ENCODE measurements around the gene ZMYND19.

GRCh38 chr9:137575716-137576411 lies 14.4 kb downstream of the ZMYND19 start:
- TF ChIP-seq CTCF (IDR thresholded peaks at IDR 0.05; ENCODE audit: low read length) (peak; percentile 57), EZH2 (optimal IDR thresholded peaks at IDR 0.05; ENCODE audit: low read depth, low read length) (no peak)

Measured in MM.1S (cell line).